ENCODE data around the gene PLSCR5. TPM values are rescaled to one million over a fixed set of nuclear protein-coding genes. Genes with fewer than 3 reads are reported as not detected.

The PLSCR5 gene
- total and polyA plus RNA-seq, 10 of the 15 experiments (the other 5 are each of a cell fraction or from before 2014, with no cell fraction given): 0.06 TPM; not detected in 9

- TF ChIP-seq NR2C1 (IDR thresholded peaks at IDR 0.05): no peak
- no peak for TF ChIP-seq NFXL1 (IDR thresholded peaks at IDR 0.05; ENCODE audit: borderline replicate concordance)
- TF ChIP-seq WRNIP1 (IDR thresholded peaks at IDR 0.05; ENCODE audit: borderline replicate concordance, low read depth, low read length): no peak
- TF ChIP-seq, protein P1, sequence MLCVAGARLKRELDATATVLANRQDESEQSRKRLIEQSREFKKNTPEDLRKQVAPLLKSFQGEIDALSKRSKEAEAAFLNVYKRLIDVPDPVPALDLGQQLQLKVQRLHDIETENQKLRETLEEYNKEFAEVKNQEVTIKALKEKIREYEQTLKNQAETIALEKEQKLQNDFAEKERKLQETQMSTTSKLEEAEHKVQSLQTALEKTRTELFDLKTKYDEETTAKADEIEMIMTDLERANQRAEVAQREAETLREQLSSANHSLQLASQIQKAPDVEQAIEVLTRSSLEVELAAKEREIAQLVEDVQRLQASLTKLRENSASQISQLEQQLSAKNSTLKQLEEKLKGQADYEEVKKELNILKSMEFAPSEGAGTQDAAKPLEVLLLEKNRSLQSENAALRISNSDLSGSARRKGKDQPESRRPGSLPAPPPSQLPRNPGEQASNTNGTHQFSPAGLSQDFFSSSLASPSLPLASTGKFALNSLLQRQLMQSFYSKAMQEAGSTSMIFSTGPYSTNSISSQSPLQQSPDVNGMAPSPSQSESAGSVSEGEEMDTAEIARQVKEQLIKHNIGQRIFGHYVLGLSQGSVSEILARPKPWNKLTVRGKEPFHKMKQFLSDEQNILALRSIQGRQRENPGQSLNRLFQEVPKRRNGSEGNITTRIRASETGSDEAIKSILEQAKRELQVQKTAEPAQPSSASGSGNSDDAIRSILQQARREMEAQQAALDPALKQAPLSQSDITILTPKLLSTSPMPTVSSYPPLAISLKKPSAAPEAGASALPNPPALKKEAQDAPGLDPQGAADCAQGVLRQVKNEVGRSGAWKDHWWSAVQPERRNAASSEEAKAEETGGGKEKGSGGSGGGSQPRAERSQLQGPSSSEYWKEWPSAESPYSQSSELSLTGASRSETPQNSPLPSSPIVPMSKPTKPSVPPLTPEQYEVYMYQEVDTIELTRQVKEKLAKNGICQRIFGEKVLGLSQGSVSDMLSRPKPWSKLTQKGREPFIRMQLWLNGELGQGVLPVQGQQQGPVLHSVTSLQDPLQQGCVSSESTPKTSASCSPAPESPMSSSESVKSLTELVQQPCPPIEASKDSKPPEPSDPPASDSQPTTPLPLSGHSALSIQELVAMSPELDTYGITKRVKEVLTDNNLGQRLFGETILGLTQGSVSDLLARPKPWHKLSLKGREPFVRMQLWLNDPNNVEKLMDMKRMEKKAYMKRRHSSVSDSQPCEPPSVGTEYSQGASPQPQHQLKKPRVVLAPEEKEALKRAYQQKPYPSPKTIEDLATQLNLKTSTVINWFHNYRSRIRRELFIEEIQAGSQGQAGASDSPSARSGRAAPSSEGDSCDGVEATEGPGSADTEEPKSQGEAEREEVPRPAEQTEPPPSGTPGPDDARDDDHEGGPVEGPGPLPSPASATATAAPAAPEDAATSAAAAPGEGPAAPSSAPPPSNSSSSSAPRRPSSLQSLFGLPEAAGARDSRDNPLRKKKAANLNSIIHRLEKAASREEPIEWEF (IDR thresholded peaks at IDR 0.05; ENCODE audit: insufficient replicate concordance, low read depth, low read length): no peak
- TF ChIP-seq SMC3 (IDR thresholded peaks at IDR 0.05; ENCODE audit: borderline replicate concordance, low read length): no peak
- TF ChIP-seq CREB1 (IDR thresholded peaks at IDR 0.05; ENCODE audit: low read depth): peak; percentile 61; the same call in 1 of the 2 replicates
- peak; percentile 47 for TF ChIP-seq NRF1 (conservative IDR thresholded peaks at IDR 0.05; ENCODE audit: low read depth, low read length)
- peak; percentile 39; the same call in 1 of the 2 replicates for TF ChIP-seq CREM (IDR thresholded peaks at IDR 0.05; ENCODE audit: low read depth)
- TF ChIP-seq SPI1 (IDR thresholded peaks at IDR 0.05; ENCODE audit: borderline replicate concordance, insufficient read depth, low read depth, low read length): peak; percentile 53; the same call in 1 of the 2 replicates
- TF ChIP-seq, protein P2, sequence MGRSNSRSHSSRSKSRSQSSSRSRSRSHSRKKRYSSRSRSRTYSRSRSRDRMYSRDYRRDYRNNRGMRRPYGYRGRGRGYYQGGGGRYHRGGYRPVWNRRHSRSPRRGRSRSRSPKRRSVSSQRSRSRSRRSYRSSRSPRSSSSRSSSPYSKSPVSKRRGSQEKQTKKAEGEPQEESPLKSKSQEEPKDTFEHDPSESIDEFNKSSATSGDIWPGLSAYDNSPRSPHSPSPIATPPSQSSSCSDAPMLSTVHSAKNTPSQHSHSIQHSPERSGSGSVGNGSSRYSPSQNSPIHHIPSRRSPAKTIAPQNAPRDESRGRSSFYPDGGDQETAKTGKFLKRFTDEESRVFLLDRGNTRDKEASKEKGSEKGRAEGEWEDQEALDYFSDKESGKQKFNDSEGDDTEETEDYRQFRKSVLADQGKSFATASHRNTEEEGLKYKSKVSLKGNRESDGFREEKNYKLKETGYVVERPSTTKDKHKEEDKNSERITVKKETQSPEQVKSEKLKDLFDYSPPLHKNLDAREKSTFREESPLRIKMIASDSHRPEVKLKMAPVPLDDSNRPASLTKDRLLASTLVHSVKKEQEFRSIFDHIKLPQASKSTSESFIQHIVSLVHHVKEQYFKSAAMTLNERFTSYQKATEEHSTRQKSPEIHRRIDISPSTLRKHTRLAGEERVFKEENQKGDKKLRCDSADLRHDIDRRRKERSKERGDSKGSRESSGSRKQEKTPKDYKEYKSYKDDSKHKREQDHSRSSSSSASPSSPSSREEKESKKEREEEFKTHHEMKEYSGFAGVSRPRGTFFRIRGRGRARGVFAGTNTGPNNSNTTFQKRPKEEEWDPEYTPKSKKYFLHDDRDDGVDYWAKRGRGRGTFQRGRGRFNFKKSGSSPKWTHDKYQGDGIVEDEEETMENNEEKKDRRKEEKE (IDR thresholded peaks at IDR 0.05): no peak
- no peak for TF ChIP-seq ZNF274 (IDR thresholded peaks at IDR 0.05; ENCODE audit: insufficient read depth, insufficient read length)
- no peak for TF ChIP-seq JUNB (IDR thresholded peaks at IDR 0.05)
- no peak for TF ChIP-seq MYB (IDR thresholded peaks at IDR 0.05; ENCODE audit: borderline replicate concordance, low read depth, low read length)
- TF ChIP-seq YY1 (IDR thresholded peaks at IDR 0.05; ENCODE audit: low read depth, low read length): peak; percentile 71
- TF ChIP-seq MTA2 (IDR thresholded peaks at IDR 0.05; ENCODE audit: low read depth): peak; percentile 27
- TF ChIP-seq MEF2B (IDR thresholded peaks at IDR 0.05; ENCODE audit: partially characterized antibody, poor library complexity, severe bottlenecking): no peak
- no peak for TF ChIP-seq ZNF384 (IDR thresholded peaks at IDR 0.05; ENCODE audit: borderline replicate concordance, low read depth, low read length)
- no peak for TF ChIP-seq BACH1 (IDR thresholded peaks at IDR 0.05; ENCODE audit: borderline replicate concordance)
- TF ChIP-seq IKZF1 (conservative IDR thresholded peaks at IDR 0.05): peak; percentile 98
- TF ChIP-seq MLLT1 (IDR thresholded peaks at IDR 0.05): 0 out of 2 replicates have a peak, but pooled peaks have one; percentile 47
- TF ChIP-seq TARDBP (IDR thresholded peaks at IDR 0.05; ENCODE audit: borderline replicate concordance): no peak
These were observed 60.9 kb downstream of the PLSCR5 start, which contains the start of gene PLSCR1 (continued) for GRCh38 chr3:146544002-146544928.
